Heart left ventricle (tissue), 16 donors: Measurements from ENCODE around the gene UQCRC1. TPM values are rescaled to one million over a fixed set of nuclear protein-coding genes. Genes with fewer than 3 reads are reported as not detected.
A peak's percentile ranks its signal among the peaks of the same experiment; 100 is the strongest.

Source experiments
- ATAC-seq, 4 donors: fragments of 200-7000 bp; cut with Tn5 transposase; one replicate each; pipeline ENCODE4 v1.9.1; 2020 to 2022; ENCODE audit warnings: moderate library complexity in 4 of 4, mild to moderate bottlenecking in 3 of 4, moderate number of reproducible peaks in 1 of 4
- DNase-seq, 5 donors: peaks; one replicate each; pipeline ENCODE4 v3.0.0-alpha.2; 2020
- H3K27ac ChIP-seq, 12 donors: fragments of 200-600 bp; sonication (generic) in 4 of 12; one replicate each; pipeline versions ENCODE4 v1.5.0 to v1.8.0; 2016 to 2022; ENCODE audit warnings: mild to moderate bottlenecking in 2 of 12
- H3K27me3 ChIP-seq, 9 donors: fragments of 200-600 bp; sonication (generic) in 2 of 9; one replicate each; pipeline versions ENCODE4 v1.5.1 to v1.8.0; 2016 to 2022; ENCODE audit warnings: mild to moderate bottlenecking in 3 of 9
- H3K36me3 ChIP-seq, 9 donors: fragments of 200-600 bp; sonication (generic) in 2 of 9; one replicate each; pipeline versions ENCODE4 v1.5.0 to v1.8.0; 2018 to 2022; ENCODE audit warnings: mild to moderate bottlenecking in 2 of 9
- H3K4me1 ChIP-seq, 12 donors: fragments of 200-600 bp; sonication (generic) in 4 of 12; one replicate each; pipeline versions ENCODE4 v1.5.0 to v1.8.0; 2016 to 2022; ENCODE audit warnings: mild to moderate bottlenecking in 3 of 12
- H3K4me3 ChIP-seq, 12 donors: fragments of 200-600 bp; sonication (generic) in 4 of 12; one replicate each; pipeline versions ENCODE4 v1.5.0 to v1.8.0; 2017 to 2022; ENCODE audit warnings: mild to moderate bottlenecking in 9 of 12, moderate library complexity in 4 of 12
- H3K9me3 ChIP-seq, 12 donors: fragments of 200-600 bp; sonication (generic) in 4 of 12; one replicate each; pipeline versions ENCODE4 v1.5.0 to v1.8.0; 2016 to 2022; ENCODE audit warnings: mild to moderate bottlenecking in 1 of 12
- POLR2A ChIP-seq, 2 donors: fragments of 450-650 bp; IDR thresholded peaks; one replicate each; pipeline ENCODE4 v1.6.1; 2017; ENCODE audit warnings: antibody characterized with exemption in 2 of 2, mild to moderate bottlenecking in 2 of 2, moderate library complexity in 2 of 2
- WGBS, 4 donors: extraction: QIAGEN DNeasy Blood & Tissue Kit in 2 of 4; methylation state at CpG; one replicate each; pipeline versions ENCODE4 v1.1.5 to v1.1.7; 2013 to 2018; 5-methylcytosine and 5-hydroxymethylcytosine counted together
- intact Hi-C, 10 donors: fragments of 100-400 bp; cut with DNase I; formaldehyde crosslinking; loops; one replicate each; pipeline versions ENCODE4 v1.11.1 to v1.14.2; 2022
- polyA plus RNA-seq, 2 donors: library from polyadenylated mRNA; stranded (reverse); fragments of 200-250 nt; gene quantifications; one replicate each; pipeline ENCODE4 v1.2.3, GENCODE V29; 2013
- total RNA-seq, 9 donors: library from RNA; depleted of rRNA in 2 of 9; stranded (reverse); fragments of >200 nt in 2 of 9; fragmentation: NEBNext Ultra II Directional in 3 of 9; extraction: Animal tissue kit (Norgen Biotek cat#: 25700) in 3 of 9; gene quantifications; one replicate each; pipeline versions ENCODE4 v1.1.0 to v1.2.4, GENCODE V29; 2016 to 2023
- TF ChIP-seq, protein P1 (sequence below), 12 donors: fragments of 200-600 bp; sonication (generic) in 4 of 12; IDR thresholded peaks; one replicate each; pipeline versions ENCODE4 v1.5.0 to v1.8.0; 2018 to 2022; ENCODE audit warnings: antibody characterized with exemption in 12 of 12, mild to moderate bottlenecking in 5 of 12
- donor health status: ischemic (EF 13 %, LVEDD 7.1; RV severe dilation, severe dysfunction).
- donor health status: healthy with polysubstance abuse.
- donor health status: DM: no; HTN: yes; CAD: no.
- donor health status: DM: no; HTN: no; CAD: no.
- donor health status: ischemic (EF 25% LVEDD 6.9; RV normal size, moderate dysfunction).
- donor health status: ischemic (EF 25% LVEDD 5.7; RV mildly dilated, moderate dysfunction).
- donor health status: healthy.
- donor health status: DM: yes; HTN: yes; CAD: no.
- donor health status: ischemic (EF 35%, LVEDD 5.7; RV mildly dilated, moderate dysfunction).
- donor health status: nonischemic (EF 11% LVEDD 7.7; RV severe dilation, severe dysfunction).
- donor health status: DM: yes; HTN: yes; CAD: no.
- donor health status: PGD.
- donor health status: ischemic (EF 29% LVEDD 5.4; RV normal size, mild dysfunction).
- donor health status: nonischemic (EF 23%, LVEDD 6.1; RV moderate dilation, normal function).

Gene UQCRC1
- total and polyA plus RNA-seq, 11 donors = 580 to 2,191 (median 1,008) TPM

DNA sequence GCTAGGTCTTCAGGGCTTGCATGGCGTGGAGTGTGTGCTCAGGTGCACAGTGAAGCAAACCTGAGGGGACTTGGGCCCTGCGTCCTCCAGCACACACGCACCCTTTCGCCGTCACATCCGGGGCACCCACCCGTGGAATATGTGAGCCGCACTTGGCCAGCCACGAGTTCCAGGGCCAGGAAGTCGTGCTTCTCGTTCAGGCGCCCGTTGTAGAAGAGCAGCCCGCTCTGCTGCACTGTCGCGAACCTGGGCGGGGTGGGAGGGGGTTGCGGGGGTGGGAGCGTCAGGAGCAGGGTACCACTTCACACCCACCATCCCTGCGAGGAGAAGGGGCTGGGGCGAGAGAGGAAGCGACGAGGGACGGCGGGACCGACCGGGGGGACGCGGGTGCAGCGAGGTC, 46.2 kb upstream of the UQCRC1 start:
- Histone ChIP-seq H3K27ac (peak overlapping the region in 6 of 12 donors; percentile 65 to 79 (median 72)), H3K36me3 (no peaks in the 10 kb centered on the region), H3K27me3 (peaks cover 0 to 4% (median 0%) of the 10 kb centered on the region in 9 donors), H3K4me1 (peaks cover 0 to 19% (median 11%) of the 10 kb centered on the region in 12 donors), H3K9me3 (no peaks in the 10 kb centered on the region), H3K4me3 (peak overlapping the region; percentile 33 to 83 (median 68))
- no peak for ATAC-seq
- intact Hi-C loops = no loop called here
- no peak for TF ChIP-seq POLR2A (IDR thresholded peaks at IDR 0.05)
- TF ChIP-seq, protein P1, sequence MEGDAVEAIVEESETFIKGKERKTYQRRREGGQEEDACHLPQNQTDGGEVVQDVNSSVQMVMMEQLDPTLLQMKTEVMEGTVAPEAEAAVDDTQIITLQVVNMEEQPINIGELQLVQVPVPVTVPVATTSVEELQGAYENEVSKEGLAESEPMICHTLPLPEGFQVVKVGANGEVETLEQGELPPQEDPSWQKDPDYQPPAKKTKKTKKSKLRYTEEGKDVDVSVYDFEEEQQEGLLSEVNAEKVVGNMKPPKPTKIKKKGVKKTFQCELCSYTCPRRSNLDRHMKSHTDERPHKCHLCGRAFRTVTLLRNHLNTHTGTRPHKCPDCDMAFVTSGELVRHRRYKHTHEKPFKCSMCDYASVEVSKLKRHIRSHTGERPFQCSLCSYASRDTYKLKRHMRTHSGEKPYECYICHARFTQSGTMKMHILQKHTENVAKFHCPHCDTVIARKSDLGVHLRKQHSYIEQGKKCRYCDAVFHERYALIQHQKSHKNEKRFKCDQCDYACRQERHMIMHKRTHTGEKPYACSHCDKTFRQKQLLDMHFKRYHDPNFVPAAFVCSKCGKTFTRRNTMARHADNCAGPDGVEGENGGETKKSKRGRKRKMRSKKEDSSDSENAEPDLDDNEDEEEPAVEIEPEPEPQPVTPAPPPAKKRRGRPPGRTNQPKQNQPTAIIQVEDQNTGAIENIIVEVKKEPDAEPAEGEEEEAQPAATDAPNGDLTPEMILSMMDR (IDR thresholded peaks at IDR 0.05) = no peak
- no peak for DNase-seq
- WGBS, 4 donors = 12 to 15% (median 13%) methylated on average over 22 to 30 of the region's 30 CpGs

DNA sequence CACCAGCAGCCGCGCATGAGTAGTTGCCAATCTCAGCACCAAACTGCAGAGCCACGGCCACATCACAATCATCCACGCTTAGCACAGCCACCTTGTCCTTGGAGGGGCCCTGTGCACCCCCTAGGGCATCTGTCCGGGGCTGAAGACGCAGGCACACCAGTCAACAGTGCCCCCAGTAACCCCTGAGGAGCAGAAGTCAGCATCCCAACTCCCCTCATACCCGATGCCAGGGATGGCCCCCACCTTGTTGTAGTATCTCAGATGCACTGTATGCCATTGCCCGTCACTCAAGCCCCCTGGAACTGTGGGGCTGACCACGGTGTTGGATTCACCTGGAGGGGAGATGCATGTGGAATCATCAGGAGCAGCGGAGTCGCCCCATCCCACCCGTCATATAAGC, 45.6 kb upstream of the UQCRC1 start:
- Histone ChIP-seq H3K4me3 (no peak overlapping the region), H3K36me3 (no peaks in the 10 kb centered on the region), H3K27ac (no peak overlapping the region), H3K4me1 (peaks cover 0 to 19% (median 11%) of the 10 kb centered on the region in 12 donors), H3K9me3 (no peaks in the 10 kb centered on the region), H3K27me3 (no peaks in the 10 kb centered on the region)
- intact Hi-C loops = no loop called here
- DNase-seq (no peak), ATAC-seq (no peak)
- 94 to 95% (median 94%) methylated on average over 10 to 12 of the region's 12 CpGs for WGBS, 4 donors
- TF ChIP-seq, protein P1 (IDR thresholded peaks at IDR 0.05) = no peak
- no peak for TF ChIP-seq POLR2A (IDR thresholded peaks at IDR 0.05)

DNA sequence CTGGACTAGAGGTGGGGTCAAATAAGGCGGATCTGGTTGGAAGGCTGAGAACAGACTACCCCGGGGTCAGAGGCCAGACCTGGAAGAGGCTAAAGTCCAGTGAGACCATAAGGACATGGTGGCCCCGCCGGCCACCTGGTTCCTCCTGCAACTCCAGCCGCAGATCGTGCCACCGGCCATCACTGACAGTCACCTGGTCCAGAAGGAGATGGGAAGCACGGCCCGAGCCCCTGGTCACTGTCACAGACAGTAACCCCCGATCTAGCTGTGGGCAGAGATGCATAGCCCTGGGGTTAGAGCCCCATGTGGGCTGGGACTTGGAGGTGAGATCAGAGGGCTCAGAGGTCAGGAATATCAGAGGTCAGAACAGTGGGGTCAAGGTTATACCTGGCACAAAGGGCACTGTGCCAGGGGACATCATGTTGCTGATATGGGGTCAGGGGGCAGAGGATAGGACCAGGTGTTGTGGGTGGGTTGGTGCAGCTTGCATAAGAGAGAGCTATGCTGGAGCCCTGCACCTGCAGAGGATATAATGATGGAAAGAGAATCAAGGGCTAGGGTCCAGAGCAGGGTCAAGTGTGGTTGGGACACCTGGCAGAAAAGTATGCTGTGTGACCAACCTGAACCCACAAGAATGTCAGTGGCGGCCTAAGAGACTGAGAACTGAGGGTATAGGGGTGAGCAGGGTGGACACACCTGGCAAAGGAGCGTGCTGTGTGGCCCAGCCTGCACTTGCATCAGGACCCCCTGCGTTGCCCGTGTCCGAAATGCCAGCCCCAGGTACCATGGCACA, 43.7 kb upstream of the UQCRC1 start:
- ATAC-seq (no peak), DNase-seq (no peak)
- Histone ChIP-seq H3K27ac (no peak overlapping the region), H3K27me3 (no peaks in the 10 kb centered on the region), H3K36me3 (no peaks in the 10 kb centered on the region), H3K4me1 (peaks cover 0 to 19% (median 11%) of the 10 kb centered on the region in 12 donors), H3K9me3 (no peaks in the 10 kb centered on the region), H3K4me3 (no peak overlapping the region)
- intact Hi-C loops = no loop called here
- 96 to 97% (median 96%) methylated on average over 14 to 15 of the region's 15 CpGs for WGBS, 4 donors
- TF ChIP-seq, protein P1 (IDR thresholded peaks at IDR 0.05) = no peak
- TF ChIP-seq POLR2A (IDR thresholded peaks at IDR 0.05) = no peak

DNA sequence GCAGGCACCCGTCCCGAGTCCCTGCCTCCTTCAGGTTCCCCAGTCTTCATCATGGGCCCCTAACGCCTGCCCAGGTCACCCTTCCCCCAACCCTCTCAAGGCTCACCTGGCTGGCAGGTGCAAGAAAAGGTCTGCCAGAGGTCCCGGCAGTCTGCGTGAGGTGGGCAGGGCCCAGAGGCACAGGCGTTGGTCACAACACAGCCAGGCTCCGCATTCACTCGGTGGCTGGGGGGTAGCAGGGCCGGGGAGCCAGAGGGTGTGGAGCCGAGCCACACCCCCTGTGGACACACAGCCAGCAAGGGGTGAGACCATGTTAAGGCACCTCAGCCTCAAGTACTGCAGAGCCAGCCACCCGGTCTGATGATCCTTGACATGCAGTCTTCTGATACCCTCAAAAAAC, 42.3 kb upstream of the UQCRC1 start:
- WGBS, 4 donors = 87 to 95% (median 91%) methylated on average over 2 to 11 of the region's 11 CpGs
- DNase-seq = no peak

More for the DNA sequence above, 42.3 kb upstream of the UQCRC1 start:
- Histone ChIP-seq H3K27ac (no peak overlapping the region), H3K4me1 (peaks cover 0 to 15% (median 10%) of the 10 kb centered on the region in 12 donors), H3K4me3 (no peak overlapping the region), H3K9me3 (no peaks in the 10 kb centered on the region), H3K27me3 (no peaks in the 10 kb centered on the region), H3K36me3 (no peaks in the 10 kb centered on the region)
- ATAC-seq = no peak
- intact Hi-C loops = no loop called here
- TF ChIP-seq, protein P1 (IDR thresholded peaks at IDR 0.05) = no peak
- TF ChIP-seq POLR2A (IDR thresholded peaks at IDR 0.05) = no peak
